Mucosa of rectum (tissue), 2 donors: ENCODE measurements around the gene NEDD4L.

Experiments used
- H3K27ac ChIP-seq, 2 donors: one replicate each; pipeline ENCODE4 v1.7.0; 2013; ENCODE audit warnings: inconsistent platforms in 2 of 2, low read depth in 2 of 2, low read length in 2 of 2
- H3K27me3 ChIP-seq, 2 donors: one replicate each; pipeline ENCODE4 v1.7.0; 2013; ENCODE audit warnings: low read length in 2 of 2; ENCODE audit not compliant: control insufficient read depth in 2 of 2, insufficient read depth in 2 of 2
- H3K36me3 ChIP-seq, 2 donors: one replicate each; pipeline ENCODE4 v1.7.0; 2013; ENCODE audit warnings: low read length in 2 of 2; ENCODE audit not compliant: control insufficient read depth in 2 of 2, insufficient read depth in 2 of 2
- H3K4me1 ChIP-seq, 2 donors: one replicate each; pipeline ENCODE4 v1.7.0; 2013; ENCODE audit warnings: low read length in 2 of 2, mild to moderate bottlenecking in 1 of 2; ENCODE audit not compliant: control insufficient read depth in 2 of 2, insufficient read depth in 2 of 2
- H3K4me3 ChIP-seq, 2 donors: one replicate each; pipeline ENCODE4 v1.7.0; 2013; ENCODE audit warnings: low read length in 2 of 2
- H3K9ac ChIP-seq, 2 donors: one replicate each; pipeline ENCODE4 v1.7.0; 2013; ENCODE audit warnings: low read length in 2 of 2, low read depth in 1 of 2, mild to moderate bottlenecking in 1 of 2
- H3K9me3 ChIP-seq, 2 donors: one replicate each; pipeline ENCODE4 v1.7.0; 2013; ENCODE audit warnings: low read length in 2 of 2; ENCODE audit not compliant: control insufficient read depth in 2 of 2
- donor health status: healthy.
- donor health status: Normal muscosa, but diverticular disease.

Gene NEDD4L

DNA sequence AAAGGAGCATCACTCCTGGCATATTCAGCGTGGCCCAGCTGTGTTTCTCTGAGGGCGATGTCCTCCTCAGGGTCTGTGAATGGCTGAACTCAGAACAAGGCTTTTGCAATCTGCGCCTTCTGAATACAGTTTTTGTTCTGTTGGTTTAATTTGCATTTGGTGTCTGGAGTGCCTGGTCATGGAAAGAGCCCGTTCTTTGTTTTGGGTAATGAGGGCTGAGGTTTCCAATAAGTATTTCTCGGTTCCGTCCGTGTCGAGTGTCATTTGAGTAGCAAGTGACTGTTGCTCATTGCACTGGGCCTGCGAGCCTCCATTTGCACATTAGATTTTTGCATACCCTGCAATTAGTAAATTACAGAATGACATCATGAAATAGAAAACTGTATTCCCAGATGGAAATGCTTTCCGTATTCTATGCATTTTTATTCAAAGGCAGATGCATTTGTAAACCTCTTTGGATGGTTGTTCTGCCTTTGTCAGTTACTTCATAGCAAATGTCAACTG lies 57.3 kb downstream of the NEDD4L start:
- Histone ChIP-seq H3K4me3 (no peak overlapping the region), H3K36me3 (no peaks in the 10 kb centered on the region), H3K27ac (peak overlapping the region in 1 of 2 donors; percentile 21), H3K27me3 (no peaks in the 10 kb centered on the region), H3K4me1 (peaks cover 23 to 39% of the 10 kb centered on the region in 2 donors), H3K9me3 (no peaks in the 10 kb centered on the region), H3K9ac (no peak overlapping the region)

- Histone ChIP-seq H3K27ac (no peak overlapping the region), H3K9me3 (no peaks in the 10 kb centered on the region)
Observed at GRCh38 chr18:58102018-58102417, 58.0 kb downstream of the NEDD4L start.

GRCh38 chr18:58102875-58103274 lies 58.8 kb downstream of the NEDD4L start:
- Histone ChIP-seq H3K9ac (no peak overlapping the region), H3K36me3 (no peaks in the 10 kb centered on the region), H3K4me3 (no peak overlapping the region), H3K27me3 (no peaks in the 10 kb centered on the region), H3K9me3 (no peaks in the 10 kb centered on the region), H3K4me1 (peaks cover 9 to 25% of the 10 kb centered on the region in 2 donors), H3K27ac (no peak overlapping the region)

More at GRCh38 chr18:58102018-58102417, 58.0 kb downstream of the NEDD4L start:
- no peak overlapping the region for H3K9ac ChIP-seq
- H3K36me3 ChIP-seq = no peaks in the 10 kb centered on the region
- H3K4me1 ChIP-seq = peaks cover 18 to 33% of the 10 kb centered on the region in 2 donors
- no peaks in the 10 kb centered on the region for H3K27me3 ChIP-seq
- H3K4me3 ChIP-seq = no peak overlapping the region

DNA sequence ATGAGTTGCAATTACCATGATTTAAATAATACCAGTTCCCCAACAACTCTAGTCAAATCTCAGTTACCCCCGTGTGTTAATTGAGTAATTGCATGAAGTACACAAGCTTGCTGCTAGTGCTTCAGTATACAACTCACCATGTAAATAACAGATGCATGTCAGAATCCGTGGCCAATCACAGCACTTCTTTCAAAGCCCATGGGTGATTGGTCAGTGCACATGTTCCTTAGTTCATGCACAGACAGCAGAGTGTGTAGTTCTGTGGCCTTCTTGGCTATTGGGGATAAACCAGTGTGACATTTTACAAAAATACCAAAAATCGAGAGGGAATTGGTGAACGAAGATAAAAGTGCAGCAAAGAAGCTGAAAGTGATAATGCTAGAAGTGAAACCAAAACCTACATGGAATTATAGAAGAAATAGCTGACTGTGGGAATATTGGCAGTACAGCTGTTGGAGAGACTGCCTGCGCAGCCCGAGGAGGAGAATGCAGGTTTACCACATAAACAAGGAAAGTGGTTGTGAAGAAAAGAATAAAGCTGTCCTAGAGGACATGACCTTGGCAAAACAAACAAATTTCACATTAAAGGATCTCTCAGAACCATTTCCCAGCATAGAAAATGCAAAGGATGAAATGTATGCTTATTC lies 59.4 kb downstream of the NEDD4L start:
- Histone ChIP-seq H3K9me3 (no peaks in the 10 kb centered on the region), H3K27ac (no peak overlapping the region), H3K4me3 (no peak overlapping the region), H3K9ac (no peak overlapping the region), H3K27me3 (no peaks in the 10 kb centered on the region), H3K36me3 (no peaks in the 10 kb centered on the region), H3K4me1 (peaks cover 7 to 21% of the 10 kb centered on the region in 2 donors)

- Histone ChIP-seq H3K27ac (no peak overlapping the region), H3K9me3 (no peaks in the 10 kb centered on the region), H3K27me3 (no peaks in the 10 kb centered on the region), H3K4me3 (no peak overlapping the region), H3K4me1 (peaks cover 7 to 21% of the 10 kb centered on the region in 2 donors), H3K9ac (no peak overlapping the region), H3K36me3 (no peaks in the 10 kb centered on the region)
Observed at GRCh38 chr18:58104096-58104495, 60.1 kb downstream of the NEDD4L start.

DNA sequence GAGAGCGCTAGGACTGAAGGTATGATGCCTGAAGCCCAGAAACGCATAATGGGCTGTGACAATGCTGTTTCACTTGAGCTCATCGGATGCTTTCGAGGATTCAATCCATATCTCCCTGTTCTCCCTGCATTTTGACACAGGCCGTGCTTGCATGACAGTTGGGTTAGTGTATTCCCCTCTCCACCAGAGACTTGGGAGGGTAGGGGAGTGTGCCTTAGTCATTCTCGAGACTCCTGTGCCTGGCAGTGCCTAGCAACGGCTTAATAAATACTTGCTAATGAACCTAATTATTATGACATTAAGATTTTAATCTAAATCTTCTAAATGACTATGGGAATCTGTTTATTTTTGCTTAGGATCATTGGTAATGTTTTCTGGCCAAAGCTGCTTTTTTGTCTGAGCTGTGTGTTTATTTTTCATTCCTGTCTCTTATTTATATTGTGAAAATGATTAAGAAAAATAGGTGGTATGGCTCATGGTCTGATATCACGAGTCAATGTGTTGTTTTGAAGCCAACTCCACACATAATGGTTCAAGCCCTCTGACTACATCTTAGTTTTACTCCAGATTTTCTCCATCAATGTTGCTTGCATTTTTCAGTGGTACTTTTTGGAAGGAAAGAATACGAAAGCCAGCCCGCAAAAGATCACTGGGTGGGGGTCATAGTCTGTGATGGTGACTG lies 61.3 kb downstream of the NEDD4L start:
- no peak overlapping the region for H3K9ac ChIP-seq
- H3K27ac ChIP-seq = no peak overlapping the region
- peaks cover 5 to 10% of the 10 kb centered on the region in 2 donors for H3K4me1 ChIP-seq
- H3K27me3 ChIP-seq = no peaks in the 10 kb centered on the region
- no peaks in the 10 kb centered on the region for H3K9me3 ChIP-seq
- no peak overlapping the region for H3K4me3 ChIP-seq
- no peaks in the 10 kb centered on the region for H3K36me3 ChIP-seq

- Histone ChIP-seq H3K27me3 (no peaks in the 10 kb centered on the region), H3K4me3 (no peak overlapping the region), H3K9me3 (no peaks in the 10 kb centered on the region), H3K27ac (no peak overlapping the region), H3K36me3 (no peaks in the 10 kb centered on the region), H3K9ac (no peak overlapping the region), H3K4me1 (peaks cover 5 to 8% of the 10 kb centered on the region in 2 donors)
Observed at GRCh38 chr18:58105888-58106260, 61.8 kb downstream of the NEDD4L start.

GRCh38 chr18:58106289-58107070 lies 62.5 kb downstream of the NEDD4L start:
- no peak overlapping the region for H3K27ac ChIP-seq

DNA sequence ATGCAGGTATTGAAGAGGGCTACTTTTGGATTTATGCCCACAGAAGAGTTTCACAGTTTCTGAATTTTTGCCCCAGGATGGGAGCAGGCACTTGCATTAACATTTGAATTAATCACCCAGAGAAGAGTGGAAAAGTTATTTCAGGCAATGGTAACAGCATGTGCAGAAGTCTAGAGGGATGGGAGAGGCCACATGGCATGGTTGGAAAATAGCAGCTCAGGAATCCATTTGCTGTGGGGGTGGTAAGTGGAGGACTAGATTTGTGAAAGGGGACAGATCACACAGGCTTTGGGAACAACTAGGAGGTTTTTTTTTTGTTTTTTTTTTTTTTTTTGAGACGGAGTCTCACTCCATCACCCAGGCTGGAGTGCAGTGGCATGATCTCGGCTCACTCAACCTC lies 65.2 kb downstream of the NEDD4L start:
- no peak overlapping the region for H3K27ac ChIP-seq
- H3K9ac ChIP-seq = no peak overlapping the region
- H3K4me3 ChIP-seq = no peak overlapping the region
- no peaks in the 10 kb centered on the region for H3K9me3 ChIP-seq
- H3K4me1 ChIP-seq = no peaks in the 10 kb centered on the region
- H3K36me3 ChIP-seq = no peaks in the 10 kb centered on the region
- no peaks in the 10 kb centered on the region for H3K27me3 ChIP-seq

More at GRCh38 chr18:58106289-58107070, 62.5 kb downstream of the NEDD4L start:
- no peak overlapping the region for H3K9ac ChIP-seq
- H3K36me3 ChIP-seq = no peaks in the 10 kb centered on the region
- H3K27me3 ChIP-seq = no peaks in the 10 kb centered on the region
- H3K9me3 ChIP-seq = no peaks in the 10 kb centered on the region
- peaks cover 5 to 8% of the 10 kb centered on the region in 2 donors for H3K4me1 ChIP-seq
- no peak overlapping the region for H3K4me3 ChIP-seq

GRCh38 chr18:58110398-58110797 lies 66.4 kb downstream of the NEDD4L start:
- no peaks in the 10 kb centered on the region for H3K36me3 ChIP-seq
- no peak overlapping the region for H3K27ac ChIP-seq
- H3K27me3 ChIP-seq = no peaks in the 10 kb centered on the region
- H3K9me3 ChIP-seq = no peaks in the 10 kb centered on the region
- no peak overlapping the region for H3K4me3 ChIP-seq
- H3K9ac ChIP-seq = no peak overlapping the region
- H3K4me1 ChIP-seq = no peaks in the 10 kb centered on the region
